RWPE2 (cell line): ENCODE results near the gene TCFL5.

Experiments used
- ATAC-seq: fragments of 200-7000 bp; cut with Tn5 transposase; 3 replicates; pipeline ENCODE4 v1.9.1; 2021; ENCODE audit warnings: low read depth
- DNase-seq: peaks from one replicate; pipeline ENCODE4 v3.0.0-alpha.2; 2020; ENCODE audit warnings: low spot score
- H3K27ac ChIP-seq: fragments of 450-650 bp; 2 replicates; pipeline ENCODE4 v1.5.1; 2017; ENCODE audit warnings: mild to moderate bottlenecking; ENCODE audit not compliant: poor library complexity, severe bottlenecking
- H3K27me3 ChIP-seq: fragments of 250-450 bp; sonication (Bioruptor Pico); 2 replicates; pipeline ENCODE4 v1.5.1; 2021; ENCODE audit warnings: mild to moderate bottlenecking, moderate library complexity; ENCODE audit not compliant: insufficient read depth, poor library complexity, severe bottlenecking
- H3K36me3 ChIP-seq: fragments of 250-450 bp; sonication (Bioruptor Pico); 2 replicates; pipeline ENCODE4 v1.5.1; 2020; ENCODE audit warnings: low read depth, mild to moderate bottlenecking, moderate library complexity
- H3K4me1 ChIP-seq: fragments of 250-450 bp; sonication (Bioruptor Pico); 2 replicates; pipeline ENCODE4 v1.5.1; 2021; ENCODE audit warnings: mild to moderate bottlenecking, moderate library complexity; ENCODE audit not compliant: insufficient read depth, poor library complexity, severe bottlenecking
- H3K4me3 ChIP-seq: fragments of 250-450 bp; sonication (Bioruptor Pico); 2 replicates; pipeline ENCODE4 v1.5.1; 2021; ENCODE audit warnings: mild to moderate bottlenecking, moderate library complexity; ENCODE audit not compliant: severe bottlenecking
- H3K9me3 ChIP-seq: fragments of 250-450 bp; sonication (Bioruptor Pico); 2 replicates; pipeline ENCODE4 v1.5.1; 2021; ENCODE audit warnings: mild to moderate bottlenecking, moderate library complexity; ENCODE audit not compliant: severe bottlenecking
- TF ChIP-seq, protein P1 (sequence below): fragments of 450-650 bp; IDR thresholded peaks from one replicate; pipeline ENCODE4 v1.5.1; 2017; ENCODE audit warnings: mild to moderate bottlenecking, moderate library complexity; ENCODE audit not compliant: poor library complexity, severe bottlenecking

Gene TCFL5

DNA sequence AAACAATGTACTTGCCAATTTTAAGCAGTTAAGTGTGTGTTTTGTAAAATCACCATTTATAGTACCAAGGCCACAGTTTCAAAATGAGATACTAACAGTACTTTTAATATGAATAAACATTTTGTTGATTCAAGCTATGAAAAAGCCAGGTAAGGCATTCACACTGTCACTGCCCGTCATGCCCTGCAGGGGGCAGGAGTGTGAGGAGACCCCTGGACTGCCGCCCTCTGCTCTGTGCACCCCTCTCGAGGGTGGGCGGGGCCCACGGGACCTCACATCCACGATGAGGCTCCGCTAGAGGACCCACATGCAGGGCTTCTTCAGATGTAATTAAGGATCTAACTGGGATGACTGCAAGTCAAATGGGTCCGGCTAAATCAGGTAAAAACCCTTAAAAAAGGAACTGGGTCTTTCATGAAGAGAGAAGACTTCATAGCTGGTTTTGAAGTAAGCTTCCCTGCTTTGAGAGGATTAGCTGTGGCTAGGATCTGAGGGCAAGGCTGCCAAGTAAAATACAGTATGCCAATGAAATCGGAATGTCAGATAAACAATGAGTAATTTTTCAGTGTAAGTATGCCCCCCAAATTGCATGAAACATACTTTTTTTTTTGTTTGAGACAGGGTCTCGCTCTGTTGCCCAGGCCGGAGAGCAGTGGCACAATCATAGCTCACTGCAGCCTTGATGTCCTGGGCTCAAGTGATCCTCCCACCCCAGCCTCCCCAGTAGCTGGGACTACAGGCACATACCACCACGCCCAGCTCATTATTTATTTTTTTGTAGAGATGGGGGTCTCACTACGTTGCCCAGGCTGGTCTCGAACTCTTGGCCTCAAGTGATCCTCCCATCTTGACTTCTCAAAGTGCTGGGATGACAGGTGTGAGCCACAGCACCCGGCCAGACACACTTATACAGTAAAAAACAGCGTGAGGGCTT is 46.0 kb upstream of the TCFL5 start:
- Histone ChIP-seq H3K27me3 (no peaks in the 10 kb centered on the region), H3K27ac (no peak overlapping the region), H3K4me1 (no peaks in the 10 kb centered on the region), H3K36me3 (peaks cover 100% of the 10 kb centered on the region), H3K4me3 (no peak overlapping the region), H3K9me3 (no peaks in the 10 kb centered on the region)
- TF ChIP-seq, protein P1, sequence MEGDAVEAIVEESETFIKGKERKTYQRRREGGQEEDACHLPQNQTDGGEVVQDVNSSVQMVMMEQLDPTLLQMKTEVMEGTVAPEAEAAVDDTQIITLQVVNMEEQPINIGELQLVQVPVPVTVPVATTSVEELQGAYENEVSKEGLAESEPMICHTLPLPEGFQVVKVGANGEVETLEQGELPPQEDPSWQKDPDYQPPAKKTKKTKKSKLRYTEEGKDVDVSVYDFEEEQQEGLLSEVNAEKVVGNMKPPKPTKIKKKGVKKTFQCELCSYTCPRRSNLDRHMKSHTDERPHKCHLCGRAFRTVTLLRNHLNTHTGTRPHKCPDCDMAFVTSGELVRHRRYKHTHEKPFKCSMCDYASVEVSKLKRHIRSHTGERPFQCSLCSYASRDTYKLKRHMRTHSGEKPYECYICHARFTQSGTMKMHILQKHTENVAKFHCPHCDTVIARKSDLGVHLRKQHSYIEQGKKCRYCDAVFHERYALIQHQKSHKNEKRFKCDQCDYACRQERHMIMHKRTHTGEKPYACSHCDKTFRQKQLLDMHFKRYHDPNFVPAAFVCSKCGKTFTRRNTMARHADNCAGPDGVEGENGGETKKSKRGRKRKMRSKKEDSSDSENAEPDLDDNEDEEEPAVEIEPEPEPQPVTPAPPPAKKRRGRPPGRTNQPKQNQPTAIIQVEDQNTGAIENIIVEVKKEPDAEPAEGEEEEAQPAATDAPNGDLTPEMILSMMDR = peak; percentile 78
- DNase-seq (peak; percentile 79), ATAC-seq (no peak)

DNA sequence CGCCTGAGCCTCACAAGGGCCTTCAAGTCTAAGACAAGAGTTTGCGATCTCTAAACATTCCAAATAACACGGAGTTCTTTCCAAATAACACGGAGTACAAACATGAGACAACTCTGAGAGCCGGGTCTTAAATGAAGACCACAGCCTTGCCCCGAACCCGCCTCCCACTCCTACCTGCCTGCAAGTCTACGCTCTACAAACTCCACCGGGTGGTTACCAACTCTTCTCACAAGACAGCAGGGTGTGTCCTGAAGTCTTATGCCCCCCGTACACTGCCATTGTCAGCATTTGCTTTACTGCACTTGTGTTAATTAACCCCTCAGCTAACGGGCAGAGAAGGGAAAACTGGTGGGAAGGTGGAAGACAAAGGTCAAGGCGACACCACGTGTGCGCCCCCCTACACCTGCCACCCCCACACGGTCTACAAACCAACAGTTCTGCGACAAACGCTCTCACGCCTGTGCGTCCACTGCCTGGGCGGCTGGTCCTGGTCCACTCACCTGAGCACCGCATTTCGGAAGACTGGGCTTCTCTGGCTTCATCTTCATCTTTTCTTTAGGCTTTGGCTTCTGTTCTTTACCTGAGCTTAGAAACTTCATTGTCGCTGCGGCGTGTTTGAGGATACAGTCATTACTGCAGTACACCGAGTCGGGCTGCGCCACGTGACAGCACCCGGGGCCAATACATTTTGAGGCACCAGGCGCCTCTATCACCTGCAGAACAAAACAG is 45.2 kb upstream of the TCFL5 start:
- ATAC-seq (no peak), DNase-seq (peak; percentile 73)
- no peaks in the 10 kb centered on the region for H3K27me3 ChIP-seq
- no peak overlapping the region for H3K4me3 ChIP-seq
- TF ChIP-seq, protein P1 = no peak
- H3K9me3 ChIP-seq = no peaks in the 10 kb centered on the region
- H3K27ac ChIP-seq = no peak overlapping the region
- no peaks in the 10 kb centered on the region for H3K4me1 ChIP-seq
- peaks cover 100% of the 10 kb centered on the region for H3K36me3 ChIP-seq

DNA sequence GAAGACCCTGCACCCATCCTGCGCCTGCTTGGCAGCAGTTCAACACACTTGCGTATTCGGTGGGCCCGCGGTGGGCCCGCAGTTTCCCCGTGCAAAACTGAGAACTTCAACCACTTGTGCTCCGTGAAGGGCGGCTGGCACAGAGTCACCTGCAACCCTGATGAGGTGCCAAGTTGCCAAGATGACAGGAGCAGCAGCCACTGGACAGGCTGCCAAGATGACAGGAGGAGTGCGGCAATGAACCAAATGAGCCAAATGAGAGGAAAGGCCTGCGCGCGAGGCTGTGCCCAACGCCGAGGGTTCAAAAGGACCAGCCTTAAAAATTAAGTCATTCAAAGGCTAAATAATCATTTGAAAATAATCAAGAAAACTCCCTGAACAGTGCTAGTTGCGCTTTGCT is 44.6 kb upstream of the TCFL5 start:
- no peaks in the 10 kb centered on the region for H3K27me3 ChIP-seq
- H3K36me3 ChIP-seq = peaks cover 100% of the 10 kb centered on the region
- ATAC-seq (no peak), DNase-seq (peak; percentile 77)
- no peaks in the 10 kb centered on the region for H3K4me1 ChIP-seq
- no peaks in the 10 kb centered on the region for H3K9me3 ChIP-seq
- H3K4me3 ChIP-seq = no peak overlapping the region
- no peak overlapping the region for H3K27ac ChIP-seq
- TF ChIP-seq, protein P1 = no peak

DNA sequence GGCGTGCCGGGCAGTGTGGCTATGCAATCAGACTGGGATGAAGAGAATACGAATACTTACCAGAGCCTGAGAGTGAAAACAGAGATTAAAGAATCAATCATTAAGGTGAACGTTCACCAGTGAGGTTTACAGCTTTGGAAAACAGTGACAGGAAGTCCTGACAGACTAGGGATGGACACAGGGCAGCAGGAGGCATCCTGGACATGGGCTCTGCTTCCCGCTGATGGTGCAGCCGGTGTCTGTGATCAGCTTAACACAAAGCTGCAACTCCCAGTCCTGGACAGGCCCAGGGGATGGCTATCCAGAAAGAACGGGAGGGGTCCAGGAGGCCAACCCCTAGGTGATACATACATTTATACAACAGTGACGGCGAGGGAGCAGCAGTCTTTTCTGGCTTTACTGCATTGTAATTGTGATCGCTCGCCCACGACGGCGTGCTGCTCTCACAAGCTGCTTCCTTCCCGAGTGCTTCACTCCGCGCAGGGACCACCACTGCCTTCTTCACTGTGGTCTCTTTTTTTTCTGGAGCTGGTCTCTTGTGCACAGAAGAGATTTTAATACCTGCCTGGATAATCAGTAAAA is 44.0 kb upstream of the TCFL5 start:
- H3K4me1 ChIP-seq = peaks cover under 1% of the 10 kb centered on the region
- H3K27ac ChIP-seq = no peak overlapping the region
- DNase-seq (peak; percentile 78), ATAC-seq (no peak)
- peaks cover 95% of the 10 kb centered on the region for H3K36me3 ChIP-seq
- TF ChIP-seq, protein P1 = no peak
- no peaks in the 10 kb centered on the region for H3K9me3 ChIP-seq
- no peaks in the 10 kb centered on the region for H3K27me3 ChIP-seq
- H3K4me3 ChIP-seq = no peak overlapping the region
